ENCODE data around the gene CPA5. TPM values are rescaled to one million over a fixed set of nuclear protein-coding genes. Genes with fewer than 3 reads are reported as not detected.

Gene CPA5
- polyA plus RNA-seq, 1 of the 3 experiments (the other 2 are of a cell fraction), result 1.3 TPM

- no peaks in the 10 kb centered on the region for H3K36me3 ChIP-seq (replicated peaks in 1 of 2; ENCODE audit: control insufficient read depth in 1 of 2, insufficient read depth in 2 of 2, low read length in 1 of 2)
- DNase-seq, result no peak
- no peaks in the 10 kb centered on the region for H3K79me2 ChIP-seq (ENCODE audit: insufficient read depth)
- no peaks in the 10 kb centered on the region for H3K9me3 ChIP-seq
- no peaks in the 10 kb centered on the region for H4K20me1 ChIP-seq (ENCODE audit: insufficient read depth)
- H3K4me1 ChIP-seq (ENCODE audit: control insufficient read depth in 1 of 2, insufficient read depth in 2 of 2, low read depth in 1 of 2, low read length in 1 of 2), result peaks cover 0 to 20% of the 10 kb centered on the region in 2 experiments; a peak in 1 of 4 replicates
- no peaks in the 10 kb centered on the region for H3K9me2 ChIP-seq
- 88% methylated on average over 13 of the region's 18 CpGs for WGBS (ENCODE audit: low lambda C conversion rate)
- TF ChIP-seq JUND (IDR thresholded peaks at IDR 0.05) (no peak), EP300 (IDR thresholded peaks at IDR 0.05; ENCODE audit: borderline replicate concordance in 1 of 2, low read depth in 1 of 2, low read length in 1 of 2) (no peak), MXI1 (IDR thresholded peaks at IDR 0.05; ENCODE audit: low read depth, low read length) (no peak), RCOR1 (IDR thresholded peaks at IDR 0.05; ENCODE audit: low read length) (no peak), MEF2A (IDR thresholded peaks at IDR 0.05; ENCODE audit: borderline replicate concordance, low read depth) (no peak), NFIC (IDR thresholded peaks at IDR 0.05; ENCODE audit: borderline replicate concordance) (no peak)
- H2AFZ ChIP-seq (ENCODE audit: low read depth), result no peak overlapping the region
- H3K27me3 ChIP-seq (ENCODE audit: insufficient read depth), result no peaks in the 10 kb centered on the region
- H3F3A ChIP-seq (replicated peaks; ENCODE audit: insufficient read depth), result no peaks in the 10 kb centered on the region
- no peak overlapping the region for H3K4me2 ChIP-seq
- no peak overlapping the region for H3K27ac ChIP-seq (ENCODE audit: low read depth in 2 of 2, low read length in 1 of 2)
- CTCF ChIA-PET, result no interaction called here
- no peak overlapping the region for H3K4me3 ChIP-seq (ENCODE audit: low read depth in 2 of 2, low read length in 1 of 2)
- POLR2A ChIA-PET, result no interaction called here
- H3K9ac ChIP-seq, result no peak overlapping the region
These were observed 38.8 kb downstream of the CPA5 start for GRCh38 chr7:130383187-130383980.

DNA sequence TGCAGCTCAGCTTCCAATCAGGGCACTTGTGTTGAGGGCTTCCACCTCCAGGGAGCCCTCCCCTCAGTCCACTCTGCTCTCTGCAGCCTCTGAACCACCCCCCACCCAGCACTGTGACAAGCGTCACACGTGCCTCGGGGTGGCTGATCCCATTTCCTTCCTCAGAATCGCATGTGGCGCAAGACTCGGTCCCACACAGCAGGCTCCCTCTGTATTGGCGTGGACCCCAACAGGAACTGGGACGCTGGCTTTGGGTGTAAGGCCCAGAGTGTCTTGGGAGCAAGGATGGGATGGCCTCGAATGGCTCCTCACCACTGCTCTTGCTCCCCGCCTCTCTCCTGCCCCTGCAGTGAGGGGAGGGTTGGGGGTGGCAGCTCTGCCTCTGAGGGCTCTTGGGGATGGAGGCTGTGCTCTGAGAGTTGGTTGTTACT lies 39.8 kb downstream of the CPA5 start:
- H3K9me2 ChIP-seq, result no peaks in the 10 kb centered on the region
- H3K36me3 ChIP-seq (replicated peaks in 1 of 2; ENCODE audit: control insufficient read depth in 1 of 2, insufficient read depth in 2 of 2, low read length in 1 of 2), result no peaks in the 10 kb centered on the region
- no peak overlapping the region for H2AFZ ChIP-seq (ENCODE audit: low read depth)
- no peaks in the 10 kb centered on the region for H4K20me1 ChIP-seq (ENCODE audit: insufficient read depth)
- no peaks in the 10 kb centered on the region for H3K9me3 ChIP-seq
- H3K4me3 ChIP-seq (ENCODE audit: low read depth in 2 of 2, low read length in 1 of 2), result no peak overlapping the region
- DNase-seq, result no peak
- no peak overlapping the region for H3K4me2 ChIP-seq
- H3K4me1 ChIP-seq (ENCODE audit: control insufficient read depth in 1 of 2, insufficient read depth in 2 of 2, low read depth in 1 of 2, low read length in 1 of 2), result peaks cover 0 to 18% of the 10 kb centered on the region in 2 experiments; a peak in 1 of 4 replicates
- no peaks in the 10 kb centered on the region for H3F3A ChIP-seq (replicated peaks; ENCODE audit: insufficient read depth)
- WGBS (ENCODE audit: low lambda C conversion rate), result 91% methylated on average over 10 of the region's 10 CpGs
- no peaks in the 10 kb centered on the region for H3K79me2 ChIP-seq (ENCODE audit: insufficient read depth)
- H3K9ac ChIP-seq, result no peak overlapping the region
- H3K27me3 ChIP-seq (ENCODE audit: insufficient read depth), result no peaks in the 10 kb centered on the region
- CTCF ChIA-PET, result no interaction called here
- POLR2A ChIA-PET, result no interaction called here
- H3K27ac ChIP-seq (ENCODE audit: low read depth in 2 of 2, low read length in 1 of 2), result no peak overlapping the region
- TF ChIP-seq, protein P1, sequence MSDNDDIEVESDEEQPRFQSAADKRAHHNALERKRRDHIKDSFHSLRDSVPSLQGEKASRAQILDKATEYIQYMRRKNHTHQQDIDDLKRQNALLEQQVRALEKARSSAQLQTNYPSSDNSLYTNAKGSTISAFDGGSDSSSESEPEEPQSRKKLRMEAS (IDR thresholded peaks at IDR 0.05; ENCODE audit: low read depth), result no peak
- TF ChIP-seq ELF1 (IDR thresholded peaks at IDR 0.05), result no peak
- TF ChIP-seq NFIC (IDR thresholded peaks at IDR 0.05; ENCODE audit: borderline replicate concordance), result no peak
- no peak for TF ChIP-seq MXI1 (IDR thresholded peaks at IDR 0.05; ENCODE audit: low read depth, low read length)
- no peak for TF ChIP-seq FOSL2 (IDR thresholded peaks at IDR 0.05; ENCODE audit: borderline replicate concordance, low read depth)
- TF ChIP-seq, protein P2, sequence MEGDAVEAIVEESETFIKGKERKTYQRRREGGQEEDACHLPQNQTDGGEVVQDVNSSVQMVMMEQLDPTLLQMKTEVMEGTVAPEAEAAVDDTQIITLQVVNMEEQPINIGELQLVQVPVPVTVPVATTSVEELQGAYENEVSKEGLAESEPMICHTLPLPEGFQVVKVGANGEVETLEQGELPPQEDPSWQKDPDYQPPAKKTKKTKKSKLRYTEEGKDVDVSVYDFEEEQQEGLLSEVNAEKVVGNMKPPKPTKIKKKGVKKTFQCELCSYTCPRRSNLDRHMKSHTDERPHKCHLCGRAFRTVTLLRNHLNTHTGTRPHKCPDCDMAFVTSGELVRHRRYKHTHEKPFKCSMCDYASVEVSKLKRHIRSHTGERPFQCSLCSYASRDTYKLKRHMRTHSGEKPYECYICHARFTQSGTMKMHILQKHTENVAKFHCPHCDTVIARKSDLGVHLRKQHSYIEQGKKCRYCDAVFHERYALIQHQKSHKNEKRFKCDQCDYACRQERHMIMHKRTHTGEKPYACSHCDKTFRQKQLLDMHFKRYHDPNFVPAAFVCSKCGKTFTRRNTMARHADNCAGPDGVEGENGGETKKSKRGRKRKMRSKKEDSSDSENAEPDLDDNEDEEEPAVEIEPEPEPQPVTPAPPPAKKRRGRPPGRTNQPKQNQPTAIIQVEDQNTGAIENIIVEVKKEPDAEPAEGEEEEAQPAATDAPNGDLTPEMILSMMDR (IDR thresholded peaks at IDR 0.05), result no peak
- no peak for TF ChIP-seq TEAD4 (IDR thresholded peaks at IDR 0.05; ENCODE audit: borderline replicate concordance, insufficient read depth)
- TF ChIP-seq CHD2 (IDR thresholded peaks at IDR 0.05; ENCODE audit: low read length, partially characterized antibody), result no peak
- no peak for TF ChIP-seq USF1 (IDR thresholded peaks at IDR 0.05; ENCODE audit: borderline replicate concordance, low read depth)
- TF ChIP-seq FOXM1 (IDR thresholded peaks at IDR 0.05; ENCODE audit: low read depth), result no peak
- TF ChIP-seq GATA2 (CRISPR knock-in tag; IDR thresholded peaks at IDR 0.05), result no peak
- no peak for TF ChIP-seq RFX5 (IDR thresholded peaks at IDR 0.05; ENCODE audit: low read length)
- no peak for TF ChIP-seq EZH2phosphoT487 (IDR thresholded peaks at IDR 0.05; ENCODE audit: borderline replicate concordance, low read depth)
- TF ChIP-seq, protein P3, sequence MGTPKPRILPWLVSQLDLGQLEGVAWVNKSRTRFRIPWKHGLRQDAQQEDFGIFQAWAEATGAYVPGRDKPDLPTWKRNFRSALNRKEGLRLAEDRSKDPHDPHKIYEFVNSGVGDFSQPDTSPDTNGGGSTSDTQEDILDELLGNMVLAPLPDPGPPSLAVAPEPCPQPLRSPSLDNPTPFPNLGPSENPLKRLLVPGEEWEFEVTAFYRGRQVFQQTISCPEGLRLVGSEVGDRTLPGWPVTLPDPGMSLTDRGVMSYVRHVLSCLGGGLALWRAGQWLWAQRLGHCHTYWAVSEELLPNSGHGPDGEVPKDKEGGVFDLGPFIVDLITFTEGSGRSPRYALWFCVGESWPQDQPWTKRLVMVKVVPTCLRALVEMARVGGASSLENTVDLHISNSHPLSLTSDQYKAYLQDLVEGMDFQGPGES (IDR thresholded peaks at IDR 0.05; ENCODE audit: low read depth, low read length), result no peak
- TF ChIP-seq TAF1 (IDR thresholded peaks at IDR 0.05; ENCODE audit: borderline replicate concordance, low read depth, low read length), result no peak
- TF ChIP-seq TCF12 (IDR thresholded peaks at IDR 0.05), result no peak

Data from SK-N-SH (cell line).